NB4 (cell line): ENCODE data around the gene UGT2B7.

ENCODE experiments used
- CTCF ChIP-seq: IDR thresholded peaks from one replicate; pipeline ENCODE4 v1.5.1; 2012; ENCODE audit warnings: low read depth, low read length
- MAX ChIP-seq: IDR thresholded peaks from 2 replicates; pipeline ENCODE4 v1.6.1; 2011; ENCODE audit warnings: low read depth, low read length
- POLR2A ChIP-seq: IDR thresholded peaks from 2 replicates; pipeline ENCODE4 v1.6.1; 2011; ENCODE audit warnings: mild to moderate bottlenecking; ENCODE audit not compliant: insufficient read length; ENCODE audit errors: extremely low read depth

- TF ChIP-seq CTCF (no peak), POLR2A (no peak), MAX (no peak)
Observed at GRCh38 chr4:69115851-69116213, 19.6 kb downstream of the UGT2B7 start.
